Measurements from ENCODE around the gene CASQ1. TPM values are rescaled to one million over a fixed set of nuclear protein-coding genes. Genes with fewer than 3 reads are reported as not detected.

The CASQ1 gene
- total and polyA plus RNA-seq, 9 donors, result 0.06 to 0.92 (median 0.43) TPM; not detected in 3

- 78 to 92% (median 91%) methylated on average over 2 of the region's 2 CpGs for WGBS, 3 donors
- H3K4me1 ChIP-seq (ENCODE audit: insufficient read depth), result peaks cover 1% of the 10 kb centered on the region
- no peaks in the 10 kb centered on the region for H3K27me3 ChIP-seq
- no peak for DNase-seq
- H3K36me3 ChIP-seq, result no peaks in the 10 kb centered on the region
- intact Hi-C loops (cut with DNase I), result no loop called here
- TF ChIP-seq EP300 (IDR thresholded peaks at IDR 0.05) (no peak), CTCF (IDR thresholded peaks at IDR 0.05) (no peak), POLR2A (IDR thresholded peaks at IDR 0.05) (no peak)
- no peak overlapping the region for H3K4me3 ChIP-seq
- H3K27ac ChIP-seq, result no peak overlapping the region
- H3K9me3 ChIP-seq, result no peaks in the 10 kb centered on the region
These were observed 34.2 kb downstream of the CASQ1 start for GRCh38 chr1:160224606-160225005.

GRCh38 chr1:160225345-160225744, 35.0 kb downstream of the CASQ1 start:
- H3K27me3 ChIP-seq, result no peaks in the 10 kb centered on the region
- no peak overlapping the region for H3K4me3 ChIP-seq
- peaks cover 1% of the 10 kb centered on the region for H3K4me1 ChIP-seq (ENCODE audit: insufficient read depth)
- TF ChIP-seq EP300 (IDR thresholded peaks at IDR 0.05) (no peak), POLR2A (IDR thresholded peaks at IDR 0.05) (no peak), CTCF (IDR thresholded peaks at IDR 0.05) (no peak)
- H3K27ac ChIP-seq, result no peak overlapping the region
- H3K36me3 ChIP-seq, result no peaks in the 10 kb centered on the region
- DNase-seq, result no peak
- intact Hi-C loops (cut with DNase I), result no loop called here
- 61 to 69% (median 69%) methylated on average over 2 of the region's 2 CpGs for WGBS, 3 donors
- no peaks in the 10 kb centered on the region for H3K9me3 ChIP-seq

- Histone ChIP-seq H3K27me3 (no peaks in the 10 kb centered on the region), H3K4me1 (ENCODE audit: insufficient read depth) (peaks cover 1% of the 10 kb centered on the region), H3K27ac (no peak overlapping the region), H3K36me3 (no peaks in the 10 kb centered on the region), H3K4me3 (no peak overlapping the region), H3K9me3 (no peaks in the 10 kb centered on the region)
- DNase-seq, result no peak
- WGBS, 3 donors, result 85 to 88% (median 88%) methylated on average over 2 of the region's 2 CpGs
- TF ChIP-seq EP300 (IDR thresholded peaks at IDR 0.05), result no peak
- TF ChIP-seq CTCF (IDR thresholded peaks at IDR 0.05), result no peak
- TF ChIP-seq POLR2A (IDR thresholded peaks at IDR 0.05), result no peak
- intact Hi-C loops (cut with DNase I), result no loop called here
These were observed 36.2 kb downstream of the CASQ1 start for GRCh38 chr1:160226623-160227022.

GRCh38 chr1:160227034-160227433, 36.7 kb downstream of the CASQ1 start:
- TF ChIP-seq POLR2A (IDR thresholded peaks at IDR 0.05), result no peak
- no peak for TF ChIP-seq CTCF (IDR thresholded peaks at IDR 0.05)
- no peak for TF ChIP-seq EP300 (IDR thresholded peaks at IDR 0.05)
- H3K9me3 ChIP-seq, result no peaks in the 10 kb centered on the region
- H3K4me1 ChIP-seq (ENCODE audit: insufficient read depth), result peaks cover 1% of the 10 kb centered on the region
- no peak overlapping the region for H3K4me3 ChIP-seq
- H3K36me3 ChIP-seq, result no peaks in the 10 kb centered on the region
- DNase-seq, result no peak
- WGBS, 3 donors, result 86 to 89% (median 87%) methylated on average over 4 of the region's 4 CpGs
- intact Hi-C loops (cut with DNase I), result no loop called here
- H3K27me3 ChIP-seq, result no peaks in the 10 kb centered on the region
- H3K27ac ChIP-seq, result no peak overlapping the region

Data from ovary (tissue), 9 donors.